ENCODE measurements around the gene TMEM204.
A peak's percentile ranks its signal among the peaks of the same experiment; 100 is the strongest.

Gene TMEM204

DNA sequence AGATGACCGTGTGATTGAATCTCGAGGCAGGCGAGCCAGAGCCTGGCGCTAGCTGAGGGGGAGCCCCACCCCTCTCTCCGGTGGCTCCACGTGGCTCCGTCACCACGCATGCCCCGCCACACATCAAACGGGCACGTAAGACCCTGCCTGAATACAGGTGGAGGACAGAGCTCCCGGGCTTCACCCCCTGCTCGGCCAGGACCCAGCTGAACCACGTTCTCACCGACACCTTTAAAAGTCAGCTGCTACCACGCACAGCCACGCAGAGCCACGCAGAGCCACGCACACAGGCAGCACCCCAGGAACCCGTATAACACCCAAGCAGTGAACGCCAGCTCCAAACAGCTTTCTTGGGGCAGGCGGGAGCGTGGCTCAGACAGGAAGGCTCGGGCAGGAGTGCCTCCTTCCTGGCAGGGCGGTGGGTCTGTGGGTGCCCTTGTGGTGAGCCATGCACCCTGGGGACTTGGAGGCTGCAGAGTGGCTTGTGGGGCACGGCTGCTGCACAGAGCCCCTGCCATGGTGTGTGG lies 4.4 kb downstream of the TMEM204 start:
- no peak for TF ChIP-seq EZH2phosphoT487 (IDR thresholded peaks at IDR 0.05; ENCODE audit: low read depth)
- no peak for TF ChIP-seq CTCF (IDR thresholded peaks at IDR 0.05; ENCODE audit: low read depth, low read length)
- Histone ChIP-seq H3K27me3 (ENCODE audit: low read depth, low read length) (no peaks in the 10 kb centered on the region), H3K9ac (ENCODE audit: low read length) (no peak overlapping the region), H4K20me1 (ENCODE audit: insufficient read depth, low read length) (no peaks in the 10 kb centered on the region), H3K4me3 (ENCODE audit: low read length) (no peak overlapping the region), H3K4me2 (ENCODE audit: low read length) (no peak overlapping the region), H3K79me2 (ENCODE audit: low read length) (no peaks in the 10 kb centered on the region), H3K36me3 (replicated peaks; ENCODE audit: low read depth, low read length) (no peaks in the 10 kb centered on the region), H2AFZ (ENCODE audit: low read depth, low read length) (no peak overlapping the region), H3K9me3 (ENCODE audit: insufficient read depth, low read length) (no peaks in the 10 kb centered on the region), H3K27ac (ENCODE audit: low read length) (no peak overlapping the region), H3K4me1 (ENCODE audit: low read length) (no peaks in the 10 kb centered on the region)

GRCh38 chr16:1538804-1539520 lies 5.5 kb downstream of the TMEM204 start:
- no peaks in the 10 kb centered on the region for H4K20me1 ChIP-seq (ENCODE audit: insufficient read depth, low read length)
- H3K4me3 ChIP-seq (ENCODE audit: low read length): no peak overlapping the region
- H3K36me3 ChIP-seq (replicated peaks; ENCODE audit: low read depth, low read length): no peaks in the 10 kb centered on the region
- no peak overlapping the region for H3K9ac ChIP-seq (ENCODE audit: low read length)
- H3K4me1 ChIP-seq (ENCODE audit: low read length): peaks cover 5% of the 10 kb centered on the region
- H2AFZ ChIP-seq (ENCODE audit: low read depth, low read length): no peak overlapping the region
- H3K4me2 ChIP-seq (ENCODE audit: low read length): no peak overlapping the region
- H3K27me3 ChIP-seq (ENCODE audit: low read depth, low read length): no peaks in the 10 kb centered on the region
- TF ChIP-seq CTCF (IDR thresholded peaks at IDR 0.05; ENCODE audit: low read depth, low read length) (peak; percentile 22), EZH2phosphoT487 (IDR thresholded peaks at IDR 0.05; ENCODE audit: low read depth) (no peak)
- no peak overlapping the region for H3K27ac ChIP-seq (ENCODE audit: low read length)
- H3K79me2 ChIP-seq (ENCODE audit: low read length): no peaks in the 10 kb centered on the region
- no peaks in the 10 kb centered on the region for H3K9me3 ChIP-seq (ENCODE audit: insufficient read depth, low read length)

DNA sequence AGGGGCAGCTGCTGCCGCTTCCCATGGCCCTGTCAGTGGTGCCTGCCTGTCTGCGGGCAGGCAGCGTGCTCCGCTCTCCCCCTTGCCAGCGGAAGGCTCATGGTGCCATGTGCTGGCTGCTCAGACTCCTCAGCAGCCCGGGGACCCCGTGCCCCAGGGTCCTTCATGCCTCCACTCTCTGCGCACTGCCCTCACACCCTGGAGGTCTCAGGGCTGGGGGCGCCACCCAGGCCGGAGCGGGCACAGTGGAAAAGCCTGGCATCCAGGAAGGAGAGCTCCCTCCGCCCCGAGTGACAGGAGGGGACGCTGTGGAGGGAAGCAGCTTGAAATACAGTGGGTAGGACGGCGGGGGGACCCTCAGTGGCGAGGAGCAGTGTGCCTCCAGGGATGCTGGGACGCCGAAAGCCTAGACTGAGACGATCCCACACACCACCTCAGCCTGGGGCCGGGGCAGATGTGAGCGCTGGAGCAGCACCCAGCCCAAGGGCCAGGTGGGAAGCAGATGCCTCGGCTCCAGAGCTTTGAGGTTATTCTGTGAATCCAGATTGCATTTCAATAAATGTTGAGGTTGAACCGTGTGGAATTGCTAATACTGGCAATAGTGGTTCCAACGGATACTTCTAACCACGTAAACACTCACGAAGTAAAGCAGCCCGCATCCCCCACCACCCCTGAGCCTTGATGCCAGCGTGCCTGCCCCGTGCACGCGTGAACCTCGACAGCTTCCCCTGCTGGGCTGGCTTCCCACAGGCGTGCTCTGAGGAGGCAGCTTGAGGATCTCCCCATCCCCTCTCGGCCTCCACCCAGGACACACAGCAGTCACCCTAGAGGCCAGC lies 6.5 kb downstream of the TMEM204 start:
- no peaks in the 10 kb centered on the region for H3K9me3 ChIP-seq (ENCODE audit: insufficient read depth, low read length)
- H4K20me1 ChIP-seq (ENCODE audit: insufficient read depth, low read length): no peaks in the 10 kb centered on the region
- TF ChIP-seq EZH2phosphoT487 (IDR thresholded peaks at IDR 0.05; ENCODE audit: low read depth): no peak
- no peak for TF ChIP-seq CTCF (IDR thresholded peaks at IDR 0.05; ENCODE audit: low read depth, low read length)
- H3K36me3 ChIP-seq (replicated peaks; ENCODE audit: low read depth, low read length): no peaks in the 10 kb centered on the region
- H3K27me3 ChIP-seq (ENCODE audit: low read depth, low read length): no peaks in the 10 kb centered on the region
- H3K9ac ChIP-seq (ENCODE audit: low read length): no peak overlapping the region
- no peaks in the 10 kb centered on the region for H3K79me2 ChIP-seq (ENCODE audit: low read length)
- H3K4me3 ChIP-seq (ENCODE audit: low read length): no peak overlapping the region
- H2AFZ ChIP-seq (ENCODE audit: low read depth, low read length): no peak overlapping the region
- no peak overlapping the region for H3K4me2 ChIP-seq (ENCODE audit: low read length)
- peaks cover 5% of the 10 kb centered on the region for H3K4me1 ChIP-seq (ENCODE audit: low read length)
- no peak overlapping the region for H3K27ac ChIP-seq (ENCODE audit: low read length)

GRCh38 chr16:1540556-1540855 lies 7.0 kb downstream of the TMEM204 start:
- no peaks in the 10 kb centered on the region for H3K36me3 ChIP-seq (replicated peaks; ENCODE audit: low read depth, low read length)
- no peaks in the 10 kb centered on the region for H3K79me2 ChIP-seq (ENCODE audit: low read length)
- H3K9me3 ChIP-seq (ENCODE audit: insufficient read depth, low read length): no peaks in the 10 kb centered on the region
- H3K27me3 ChIP-seq (ENCODE audit: low read depth, low read length): no peaks in the 10 kb centered on the region
- H3K27ac ChIP-seq (ENCODE audit: low read length): no peak overlapping the region
- no peak overlapping the region for H3K4me3 ChIP-seq (ENCODE audit: low read length)
- no peak overlapping the region for H3K4me2 ChIP-seq (ENCODE audit: low read length)
- H3K9ac ChIP-seq (ENCODE audit: low read length): no peak overlapping the region
- no peaks in the 10 kb centered on the region for H4K20me1 ChIP-seq (ENCODE audit: insufficient read depth, low read length)
- TF ChIP-seq CTCF (IDR thresholded peaks at IDR 0.05; ENCODE audit: low read depth, low read length): no peak
- TF ChIP-seq EZH2phosphoT487 (IDR thresholded peaks at IDR 0.05; ENCODE audit: low read depth): no peak
- H2AFZ ChIP-seq (ENCODE audit: low read depth, low read length): no peak overlapping the region
- H3K4me1 ChIP-seq (ENCODE audit: low read length): peaks cover 5% of the 10 kb centered on the region
